Measurements from ENCODE around the gene CA10.

- TF ChIP-seq YY1 (IDR thresholded peaks at IDR 0.05; ENCODE audit: insufficient read depth, insufficient read length) = no peak
- TF ChIP-seq ZNF274 (IDR thresholded peaks at IDR 0.05; ENCODE audit: low read depth, low read length) = no peak
Observed at GRCh38 chr17:51971121-51971520, 187.4 kb downstream of the CA10 start.
